Fibroblast of skin of back (primary cell): ENCODE results near the gene SH3TC1.

Experiments used
- DNase-seq: peaks from one replicate; pipeline ENCODE4 v3.0.0-alpha.2; 2013

Gene SH3TC1

DNA sequence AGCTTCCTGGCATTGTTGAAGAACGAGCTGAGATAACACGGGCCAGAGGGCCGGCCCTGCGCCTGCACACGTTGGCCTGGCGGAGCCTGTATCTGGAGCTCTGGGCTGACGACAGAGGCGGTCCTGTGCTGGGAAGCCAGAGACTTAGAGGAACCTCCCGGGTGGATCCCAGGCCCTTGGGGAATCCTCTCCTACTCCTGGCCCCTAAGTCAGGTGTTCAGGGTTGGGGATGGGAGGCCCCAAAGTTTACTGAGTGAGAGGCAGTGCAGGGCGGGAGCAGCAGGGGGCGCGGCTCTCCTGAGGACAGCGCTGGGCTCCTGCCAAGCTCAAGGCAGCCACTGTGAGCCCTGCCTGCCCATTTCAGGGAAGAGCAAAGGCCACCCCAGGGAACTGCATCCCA lies 68.0 kb downstream of the SH3TC1 start:
- DNase-seq = peak; percentile 42

GRCh38 chr4:8268211-8268610 lies 69.1 kb downstream of the SH3TC1 start:
- DNase-seq = no peak

GRCh38 chr4:8268901-8269534 lies 69.9 kb downstream of the SH3TC1 start:
- no peak for DNase-seq

DNA sequence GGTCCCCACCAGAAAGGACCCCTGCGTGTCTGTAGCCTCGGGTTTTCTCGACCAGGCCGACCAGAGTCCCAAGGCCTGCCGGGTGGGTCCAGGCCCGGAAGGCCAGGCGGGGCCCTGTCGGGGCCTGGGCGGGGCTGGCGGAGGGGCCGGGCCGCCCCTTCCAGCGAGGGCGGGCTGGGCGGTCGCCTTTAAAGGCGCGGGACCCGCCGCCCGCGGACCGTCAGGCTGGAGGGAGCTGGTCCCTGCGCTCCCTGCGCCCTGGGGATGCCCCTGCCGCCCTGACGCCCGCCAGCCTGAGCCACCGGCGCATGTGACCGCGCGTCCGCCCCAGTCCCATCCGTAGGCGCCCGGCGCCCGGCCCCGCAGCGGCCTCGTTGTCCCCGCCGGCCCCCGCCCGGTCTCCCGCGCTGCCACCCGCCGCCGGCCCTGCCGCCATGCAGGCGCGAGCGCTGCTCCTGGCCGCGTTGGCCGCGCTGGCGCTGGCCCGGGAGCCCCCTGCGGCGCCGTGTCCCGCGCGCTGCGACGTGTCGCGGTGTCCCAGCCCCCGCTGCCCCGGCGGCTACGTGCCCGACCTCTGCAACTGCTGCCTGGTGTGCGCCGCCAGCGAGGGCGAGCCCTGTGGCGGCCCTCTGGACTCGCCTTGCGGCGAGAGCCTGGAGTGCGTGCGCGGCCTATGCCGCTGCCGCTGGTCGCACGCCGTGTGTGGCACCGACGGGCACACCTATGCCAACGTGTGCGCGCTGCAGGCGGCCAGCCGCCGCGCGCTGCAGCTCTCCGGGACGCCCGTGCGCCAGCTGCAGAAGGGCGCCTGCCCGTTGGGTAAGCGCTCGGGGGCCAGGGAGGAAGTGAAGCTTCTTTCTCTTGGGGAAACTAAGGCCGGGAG lies 70.7 kb downstream of the SH3TC1 start, which contains the start of gene HTRA3:
HTRA3 (plus strand) TSS at position 220 of the 883 bp plus-strand sequence; CDS start at position 435, 215 bp downstream.
- peak; percentile 68 for DNase-seq

GRCh38 chr4:8270418-8270771 lies 71.3 kb downstream of the SH3TC1 start:
- DNase-seq = no peak

GRCh38 chr4:8270912-8271815 lies 72.1 kb downstream of the SH3TC1 start:
- no peak for DNase-seq

DNA sequence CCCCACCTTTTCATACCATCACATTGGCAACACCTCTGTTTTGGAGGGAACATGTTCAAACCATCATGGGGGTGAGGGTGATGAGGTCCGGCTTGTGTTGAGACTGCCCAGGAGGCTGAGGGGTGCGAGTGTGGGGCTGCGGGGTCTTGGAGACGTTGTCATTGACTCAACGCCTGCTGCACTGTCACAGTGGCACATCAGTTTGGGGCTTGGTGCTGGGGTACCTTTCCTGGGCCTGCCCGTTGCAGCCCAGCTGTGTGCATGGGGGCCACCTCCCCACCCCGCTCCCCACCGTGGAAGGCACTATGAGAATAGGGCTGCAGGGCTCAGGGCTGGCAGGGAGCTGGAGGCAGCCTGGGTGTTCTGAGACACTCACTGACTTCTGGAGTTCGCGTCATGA lies 72.7 kb downstream of the SH3TC1 start:
- DNase-seq = no peak

DNA sequence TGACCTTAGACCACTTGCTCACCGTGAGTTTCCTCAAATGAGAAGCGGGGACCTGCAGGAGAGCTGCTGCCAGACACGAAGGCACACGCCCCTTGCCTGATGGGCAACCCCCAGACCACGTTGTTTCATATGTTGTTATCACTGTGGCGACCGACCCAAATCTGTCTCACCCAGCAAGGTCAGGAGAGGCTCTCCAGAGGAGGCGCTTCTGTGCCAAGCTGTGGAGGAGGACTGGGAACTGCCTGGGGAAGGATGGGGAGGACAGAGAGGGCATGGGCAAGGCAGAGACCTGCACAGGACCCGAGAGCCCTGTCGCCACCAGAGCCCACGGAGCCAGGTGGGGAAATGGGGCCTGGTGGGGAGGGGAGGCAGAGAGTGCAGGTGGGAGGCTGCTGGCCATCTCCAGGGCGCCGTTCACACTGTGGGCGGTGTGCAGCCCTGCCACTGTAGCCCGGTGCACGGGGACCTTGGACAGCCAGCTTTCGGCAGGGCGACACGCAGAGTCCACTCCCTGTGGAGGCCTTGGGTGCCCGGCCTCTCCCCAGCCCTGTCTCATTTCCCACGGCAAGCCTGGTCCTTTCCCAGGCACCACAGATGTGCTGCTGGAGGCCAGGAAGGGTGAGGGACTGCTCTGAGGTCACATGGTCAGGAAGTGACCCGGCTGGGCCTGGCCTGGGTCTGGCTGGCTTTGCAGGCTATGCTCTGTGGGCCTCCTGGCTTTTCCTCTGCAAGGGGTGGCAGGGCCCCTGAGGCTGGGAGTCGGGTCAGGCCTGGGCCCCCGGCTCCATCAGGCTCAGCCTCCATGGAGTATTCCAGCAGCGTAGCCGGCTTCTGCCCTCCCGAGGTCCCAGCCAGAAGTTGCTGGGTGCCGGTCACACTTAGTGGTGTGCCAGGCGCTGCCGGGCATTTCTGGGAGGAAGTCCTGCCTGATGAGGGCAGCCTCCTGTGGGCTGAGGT lies 73.7 kb downstream of the SH3TC1 start:
- no peak for DNase-seq

GRCh38 chr4:8273450-8273849 lies 74.4 kb downstream of the SH3TC1 start:
- DNase-seq = no peak

DNA sequence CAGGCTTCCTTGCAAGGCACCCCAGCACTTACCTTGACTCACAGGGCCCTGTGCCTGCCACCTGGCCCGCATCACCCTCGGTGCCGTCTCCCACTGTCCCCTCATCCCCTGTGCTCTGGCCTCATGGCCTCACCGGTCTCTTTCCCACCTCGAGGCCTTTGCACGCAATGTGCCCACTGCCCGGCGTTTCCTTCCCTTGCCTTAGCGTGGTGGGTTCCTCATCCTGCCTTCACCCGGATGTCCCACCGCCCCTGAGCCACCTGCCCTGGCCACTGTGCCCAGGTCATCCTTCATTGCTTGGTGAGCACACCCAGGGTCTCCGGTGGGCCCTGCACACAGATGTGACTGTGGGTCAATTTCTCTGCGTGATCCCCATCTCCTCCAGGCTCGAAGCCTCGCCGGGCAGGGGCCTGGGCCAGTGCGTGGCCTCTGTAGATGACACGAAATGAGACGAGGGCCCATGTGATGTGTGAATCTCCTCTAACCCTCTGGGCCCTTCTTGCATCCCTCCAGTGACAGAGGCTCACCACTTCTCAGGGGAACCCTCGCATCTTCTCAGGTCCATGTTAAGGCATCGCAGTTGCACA lies 75.1 kb downstream of the SH3TC1 start:
- no peak for DNase-seq

- DNase-seq = peak; percentile 91
These were observed 75.9 kb downstream of the SH3TC1 start for GRCh38 chr4:8274765-8275547.

GRCh38 chr4:8275548-8275910 lies 76.4 kb downstream of the SH3TC1 start:
- DNase-seq = no peak

DNA sequence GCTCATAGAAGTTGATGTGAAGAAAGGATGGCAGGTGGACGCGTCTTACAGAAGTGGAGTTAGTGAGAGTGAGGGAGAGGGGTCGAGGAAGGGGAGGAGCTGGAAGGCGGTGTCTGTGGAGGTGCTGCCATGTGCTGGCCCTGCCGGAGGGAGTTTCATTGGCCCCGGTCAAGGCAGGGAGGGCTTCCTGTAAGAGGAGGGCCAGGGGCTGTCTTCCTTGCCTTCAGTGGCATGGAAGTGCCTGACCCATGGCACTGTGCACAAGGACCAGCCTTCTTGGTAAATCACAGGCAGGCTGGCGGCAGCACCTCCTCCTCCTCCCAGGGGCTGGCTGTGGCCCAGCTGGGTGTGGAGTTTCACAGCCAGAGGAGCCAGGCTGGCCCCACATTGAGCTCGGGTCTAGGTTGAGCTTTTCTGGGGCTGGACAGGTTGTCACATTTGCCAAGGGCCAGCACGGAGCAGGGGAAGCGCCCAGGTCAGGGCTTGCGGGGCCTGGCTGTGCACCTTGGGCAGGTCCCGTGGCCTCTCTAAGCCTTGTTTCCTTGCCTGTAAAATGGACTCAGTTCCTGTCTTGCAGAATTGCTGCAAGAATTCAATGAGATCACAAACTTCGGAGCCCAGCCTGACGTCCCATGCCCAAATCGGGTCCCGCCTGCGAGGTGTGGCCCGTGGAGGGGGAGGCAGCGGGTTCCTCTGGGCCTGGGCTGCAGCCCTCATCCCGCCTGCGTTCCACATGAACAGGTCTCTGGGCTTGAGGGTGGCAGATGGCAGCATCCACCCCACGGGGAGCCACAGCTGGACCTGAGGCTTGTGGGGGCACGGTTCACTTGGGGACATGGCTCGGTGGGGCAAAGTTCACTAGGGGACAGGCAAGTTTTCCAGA lies 77.5 kb downstream of the SH3TC1 start:
- DNase-seq = peak; percentile 44

DNA sequence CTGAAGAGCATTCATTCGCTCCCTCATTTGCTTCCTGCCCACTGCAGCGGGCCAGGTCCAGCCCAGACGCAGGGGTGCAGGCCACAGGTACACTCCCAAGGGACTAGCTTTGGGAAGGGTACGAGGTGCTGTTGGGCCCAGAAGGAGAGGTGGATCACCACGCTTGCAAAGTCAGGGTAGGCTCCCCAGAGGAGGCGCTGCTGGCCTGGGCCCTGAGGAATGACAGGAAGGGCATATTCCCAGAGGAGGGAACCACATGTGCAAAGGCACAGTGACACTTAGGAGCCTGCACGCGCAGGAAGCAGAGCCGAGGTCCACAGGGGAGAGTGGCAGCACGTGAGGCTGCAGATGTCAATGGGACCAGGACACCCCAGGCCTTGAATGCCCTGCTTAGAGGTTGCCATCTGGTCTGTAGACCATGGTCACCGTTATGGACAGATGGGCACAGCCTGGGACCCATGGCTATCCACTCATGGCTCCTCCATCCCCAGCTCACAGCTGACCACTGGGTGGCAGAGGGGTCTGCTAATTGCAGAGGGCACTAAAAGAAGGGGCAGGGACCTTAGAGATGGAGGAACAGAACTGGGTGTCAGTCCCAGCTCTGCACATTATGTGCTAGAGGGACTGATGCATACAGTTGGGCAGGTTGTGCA lies 78.4 kb downstream of the SH3TC1 start:
- DNase-seq = no peak

DNA sequence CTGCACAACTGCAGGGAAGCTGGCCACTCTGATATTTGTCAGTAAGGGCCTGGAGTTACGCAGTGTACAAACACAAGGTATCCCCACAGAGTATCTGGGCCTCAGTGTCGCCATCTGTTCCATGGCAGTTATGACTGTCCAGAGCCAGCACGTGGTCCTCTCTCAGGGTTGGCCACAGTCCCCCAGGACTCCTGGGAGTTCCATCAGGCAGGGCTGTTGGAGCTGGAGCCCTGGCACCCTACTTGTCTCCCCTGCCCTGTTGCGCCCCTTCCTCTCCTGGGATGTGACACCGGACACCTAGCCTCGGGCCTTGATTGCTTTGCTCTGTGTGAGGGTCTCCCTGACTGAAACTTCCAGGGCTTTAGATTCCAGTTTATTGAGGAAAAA lies 78.9 kb downstream of the SH3TC1 start:
- DNase-seq = no peak

GRCh38 chr4:8278421-8279287 lies 79.6 kb downstream of the SH3TC1 start:
- peak; percentile 95 for DNase-seq

DNA sequence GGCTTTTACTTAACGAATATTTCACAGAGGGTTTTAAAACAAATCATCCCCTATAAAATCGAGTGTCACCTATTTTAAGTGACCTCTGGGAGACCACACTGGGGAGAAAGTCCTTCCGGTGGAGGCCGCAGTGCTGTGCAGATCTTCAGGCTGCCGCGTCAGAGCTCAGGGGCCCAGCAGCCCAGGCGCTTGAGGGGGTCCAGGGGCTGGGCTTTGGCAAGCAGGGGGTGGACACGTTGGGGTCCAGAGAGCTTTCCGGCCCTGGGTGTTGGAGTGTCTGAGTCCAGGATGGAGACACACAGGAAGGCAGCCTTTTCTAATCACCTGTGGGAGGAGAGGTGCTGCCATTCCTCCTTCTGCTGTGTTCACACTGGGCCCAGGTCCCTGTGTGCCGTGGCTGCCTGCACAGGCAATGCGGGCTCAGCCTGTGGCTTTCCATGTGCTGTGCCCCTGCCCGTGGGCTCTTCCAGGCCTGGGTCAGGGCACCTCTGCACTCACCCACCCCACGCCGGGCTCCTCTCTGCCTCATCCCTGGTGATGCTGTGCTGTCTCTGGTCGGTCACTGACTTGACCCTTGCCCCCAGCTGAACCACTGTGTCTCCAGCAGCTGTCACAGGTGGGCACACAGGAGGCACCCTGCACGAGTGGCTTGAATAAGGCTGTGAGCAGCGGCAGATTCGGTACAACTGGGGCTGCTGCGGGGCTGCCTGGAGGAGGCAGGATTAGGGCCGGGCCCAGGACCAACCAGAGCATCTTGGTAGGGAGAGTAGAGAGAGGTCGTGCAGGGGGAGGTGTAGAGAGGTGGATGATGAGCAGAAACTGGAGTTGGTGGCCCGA lies 80.4 kb downstream of the SH3TC1 start:
- no peak for DNase-seq
